IPS-20b (cell line): ENCODE measurements around the gene WNT3A.
"Not testable (repeated sequence)": the region's sequence is repeated elsewhere in the genome, so short reads cannot be mapped to it uniquely, and the experiment has no call there.

ENCODE experiments used
- H3K27ac ChIP-seq: one replicate; pipeline ENCODE4 v1.5.1; 2013; ENCODE audit warnings: low read length
- H3K27me3 ChIP-seq: 2 replicates; pipeline ENCODE4 v1.6.1; 2013; ENCODE audit warnings: mild to moderate bottlenecking, low read length, inconsistent platforms; ENCODE audit not compliant: insufficient read depth
- H3K36me3 ChIP-seq: 2 replicates; pipeline ENCODE4 v1.6.1; 2013; ENCODE audit warnings: low read depth, mild to moderate bottlenecking, inconsistent platforms, low read length, moderate library complexity; ENCODE audit not compliant: insufficient read depth
- H3K4me1 ChIP-seq: 2 replicates; pipeline ENCODE4 v1.6.1; 2013; ENCODE audit warnings: mild to moderate bottlenecking, control low read depth, inconsistent platforms, low read length, moderate library complexity; ENCODE audit not compliant: insufficient read depth
- H3K4me3 ChIP-seq: 2 replicates; pipeline ENCODE4 v1.5.1; 2013; ENCODE audit warnings: mild to moderate bottlenecking, low read length, inconsistent platforms
- H3K9ac ChIP-seq: 2 replicates; pipeline ENCODE4 v1.6.1; 2013; ENCODE audit warnings: low read depth, mild to moderate bottlenecking, inconsistent platforms, low read length, moderate library complexity
- H3K9me3 ChIP-seq: 2 replicates; pipeline ENCODE4 v1.6.1; 2013; ENCODE audit warnings: mild to moderate bottlenecking, low read depth, low read length, inconsistent platforms; ENCODE audit not compliant: insufficient read depth

WNT3A gene

DNA sequence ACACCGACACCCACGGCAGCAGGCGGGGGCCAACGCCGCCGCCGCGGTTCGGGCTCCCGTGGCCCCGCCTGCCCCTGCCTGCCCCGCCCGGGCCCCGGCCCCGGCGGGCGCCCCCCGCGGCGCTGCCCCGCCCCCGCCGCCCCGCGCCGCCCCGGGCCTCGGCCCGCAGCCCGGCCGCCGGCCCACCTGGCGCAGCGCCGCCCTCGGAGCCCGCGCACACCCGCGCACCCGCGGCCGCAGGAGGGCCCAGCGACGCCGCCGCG lies at the start of gene WNT3A:
TSS of gene WNT3A (plus strand) at position 213 of the 263 bp plus-strand sequence. CDS start 131 bp downstream, outside the sequence.
- Histone ChIP-seq H3K9me3 (no peaks in the 10 kb centered on the region; the same call in 1 of the 2 replicates), H3K36me3 (no peaks in the 10 kb centered on the region), H3K27ac (no peak within 1 kb of the TSS), H3K27me3 (peaks cover 99% of the 10 kb centered on the region), H3K4me1 (peaks cover 7% of the 10 kb centered on the region; the same call in 1 of the 2 replicates), H3K4me3 (peak within 1 kb of the TSS; percentile 51; the same call in 1 of the 2 replicates), H3K9ac (no peak within 1 kb of the TSS)

DNA sequence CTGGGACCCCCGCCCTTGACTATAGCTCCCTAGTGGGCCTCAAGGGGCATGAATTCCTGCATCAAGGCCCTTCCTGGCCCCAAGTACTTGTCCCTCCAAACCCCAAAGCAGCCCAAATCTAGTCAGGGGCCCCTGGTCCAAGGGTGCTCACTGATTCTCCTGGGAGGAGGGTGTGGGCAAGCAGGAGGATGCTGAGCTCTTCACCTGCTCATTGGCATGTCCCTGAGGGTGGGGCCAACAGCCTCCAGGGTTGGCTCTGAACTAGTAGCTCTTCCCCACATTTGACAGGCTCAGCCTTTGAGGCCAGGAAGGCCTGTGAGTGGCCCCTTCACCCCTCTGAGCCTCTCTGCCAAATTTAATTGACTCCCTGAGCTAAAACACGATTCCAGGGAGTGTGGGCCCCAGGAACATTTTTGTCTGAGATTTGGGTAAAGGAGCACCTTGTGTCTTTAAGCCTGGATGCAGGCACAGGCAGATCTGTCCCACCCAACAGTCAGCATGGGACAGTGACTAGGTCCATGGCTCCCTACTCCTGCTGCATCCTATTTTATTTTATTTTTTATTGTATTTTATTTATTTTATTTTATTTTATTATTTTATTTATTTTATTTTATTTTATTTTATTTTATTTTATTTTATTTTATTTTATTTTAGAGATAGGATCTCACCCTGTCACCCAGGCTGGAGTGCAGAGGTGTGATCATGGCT lies 48.0 kb upstream of the WNT3A start:
- Histone ChIP-seq H3K9me3 (peaks cover 12% of the 10 kb centered on the region; the same call in 1 of the 2 replicates), H3K27me3 (no peaks in the 10 kb centered on the region), H3K36me3 (no peaks in the 10 kb centered on the region), H3K9ac (no peak overlapping the region), H3K27ac (no peak overlapping the region), H3K4me1 (no peaks in the 10 kb centered on the region), H3K4me3 (no peak overlapping the region)

- H3K27me3 ChIP-seq, result no peaks in the 10 kb centered on the region
- H3K27ac ChIP-seq, result no peak overlapping the region
- no peak overlapping the region for H3K9ac ChIP-seq
- no peaks in the 10 kb centered on the region for H3K36me3 ChIP-seq
- H3K4me1 ChIP-seq, result no peaks in the 10 kb centered on the region
- no peak overlapping the region for H3K4me3 ChIP-seq
- peaks cover 9% of the 10 kb centered on the region; the same call in 1 of the 2 replicates for H3K9me3 ChIP-seq
These were observed 47.4 kb upstream of the WNT3A start for GRCh38 chr1:227959325-227959860.

DNA sequence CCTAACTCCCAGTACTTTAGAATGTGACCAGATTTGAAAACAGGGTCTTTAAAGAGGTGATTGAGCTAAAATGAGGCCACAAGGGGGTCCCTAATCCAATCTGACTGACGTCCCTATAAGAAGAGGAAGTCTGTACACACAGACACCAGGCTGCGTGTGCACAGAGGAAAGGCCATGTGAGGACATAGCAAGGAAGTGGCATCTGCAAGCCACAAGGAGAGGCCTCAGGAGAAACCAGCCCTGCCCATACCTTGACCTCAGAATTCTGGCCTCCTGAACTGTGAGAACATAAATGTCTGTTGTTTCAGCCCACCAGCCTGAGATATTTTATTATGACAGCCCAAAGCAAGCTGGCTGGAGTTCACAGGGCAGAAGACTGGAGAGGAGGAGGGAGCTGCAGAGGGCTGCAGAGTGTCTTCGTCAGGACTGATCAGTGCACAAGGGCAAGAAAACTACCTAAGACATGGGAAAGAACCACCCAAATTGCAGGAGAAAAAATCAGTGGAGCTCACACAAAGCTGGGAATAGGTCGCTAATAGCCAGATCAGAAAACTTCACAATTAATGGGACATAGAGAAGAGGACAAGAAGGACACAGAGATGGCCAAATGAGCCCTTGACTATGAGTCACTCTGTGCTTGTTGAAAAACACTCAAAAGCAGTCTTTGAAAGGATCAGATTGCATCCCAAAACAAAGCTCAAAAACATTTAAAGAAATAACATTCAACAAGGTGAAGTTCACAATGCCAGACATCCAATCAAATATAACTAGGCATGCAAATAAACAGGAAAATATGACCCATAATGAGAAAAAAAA lies 44.9 kb upstream of the WNT3A start:
- no peak overlapping the region for H3K27ac ChIP-seq
- no peak overlapping the region for H3K9ac ChIP-seq
- no peaks in the 10 kb centered on the region for H3K9me3 ChIP-seq

GRCh38 chr1:227966733-227967132 lies 40.1 kb upstream of the WNT3A start:
- H3K27me3 ChIP-seq, H3K9ac ChIP-seq, H3K9me3 ChIP-seq, H3K27ac ChIP-seq, H3K36me3 ChIP-seq, H3K4me3 ChIP-seq, H3K4me1 ChIP-seq: not testable (repeated sequence)

More for the DNA sequence above, 44.9 kb upstream of the WNT3A start:
- Histone ChIP-seq H3K4me3 (no peak overlapping the region), H3K4me1 (no peaks in the 10 kb centered on the region), H3K27me3 (no peaks in the 10 kb centered on the region), H3K36me3 (no peaks in the 10 kb centered on the region)

DNA sequence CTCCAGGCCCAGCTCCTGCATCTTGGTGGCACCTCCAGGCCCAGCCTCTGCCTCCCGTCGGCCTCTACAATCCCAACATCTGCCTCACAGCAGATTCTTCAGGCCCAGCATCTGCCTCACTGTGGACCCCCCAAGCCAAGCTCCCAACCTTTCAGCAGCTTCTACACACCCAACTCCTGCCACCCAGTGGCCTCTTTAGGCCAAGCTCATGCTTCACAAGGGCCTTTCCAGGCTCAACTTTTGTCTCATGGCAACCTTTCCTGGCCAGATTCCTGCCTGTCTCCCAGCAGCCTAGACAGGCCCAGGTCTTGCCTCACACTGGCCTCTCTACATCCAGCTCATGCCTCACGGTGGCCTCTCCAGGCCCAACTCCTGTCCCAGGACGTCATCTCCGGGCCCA lies 39.0 kb upstream of the WNT3A start:
- H3K9ac ChIP-seq, H3K27me3 ChIP-seq, H3K9me3 ChIP-seq, H3K36me3 ChIP-seq, H3K27ac ChIP-seq, H3K4me1 ChIP-seq, H3K4me3 ChIP-seq: not testable (repeated sequence)

GRCh38 chr1:227970076-227970995 lies 36.5 kb upstream of the WNT3A start:
- H3K9me3 ChIP-seq, H3K27me3 ChIP-seq, H3K4me1 ChIP-seq, H3K4me3 ChIP-seq, H3K36me3 ChIP-seq, H3K9ac ChIP-seq, H3K27ac ChIP-seq: not testable (repeated sequence)

DNA sequence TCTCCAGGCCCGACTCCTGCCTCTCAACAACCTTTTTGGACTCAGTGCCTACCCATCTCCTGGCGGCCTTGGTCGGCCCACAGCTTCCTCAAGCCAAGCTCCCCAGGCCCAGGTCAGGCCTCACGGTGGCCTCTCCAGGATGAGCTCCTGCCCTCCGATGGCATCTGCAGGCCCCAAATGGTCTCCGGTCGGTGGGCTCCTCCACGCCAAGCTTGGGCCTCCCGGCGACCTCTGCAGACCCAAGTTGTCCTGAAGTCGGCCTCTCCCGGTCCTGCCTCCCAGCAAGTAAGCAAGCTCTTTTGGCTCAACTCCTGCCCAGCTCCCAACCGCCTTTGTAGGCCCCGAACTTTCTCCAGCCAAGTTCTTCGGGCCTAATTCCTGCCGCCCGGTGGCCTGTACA lies 35.6 kb upstream of the WNT3A start:
- not testable (repeated sequence) for H3K27me3 ChIP-seq, H3K27ac ChIP-seq, H3K9ac ChIP-seq, H3K4me3 ChIP-seq, H3K9me3 ChIP-seq, H3K4me1 ChIP-seq, H3K36me3 ChIP-seq

GRCh38 chr1:227971643-227972282 lies 35.0 kb upstream of the WNT3A start:
- H3K9ac ChIP-seq, H3K36me3 ChIP-seq: not testable (repeated sequence)

GRCh38 chr1:227972283-227972679 lies 34.5 kb upstream of the WNT3A start:
- H3K27ac ChIP-seq, H3K27me3 ChIP-seq, H3K4me3 ChIP-seq, H3K9me3 ChIP-seq, H3K36me3 ChIP-seq, H3K9ac ChIP-seq, H3K4me1 ChIP-seq: not testable (repeated sequence)

More at GRCh38 chr1:227971643-227972282, 35.0 kb upstream of the WNT3A start:
- not testable (repeated sequence) for H3K9me3 ChIP-seq, H3K4me3 ChIP-seq, H3K4me1 ChIP-seq, H3K27ac ChIP-seq, H3K27me3 ChIP-seq

GRCh38 chr1:227972843-227973374 lies 33.9 kb upstream of the WNT3A start:
- not testable (repeated sequence) for H3K27ac ChIP-seq, H3K9me3 ChIP-seq, H3K4me1 ChIP-seq, H3K27me3 ChIP-seq, H3K36me3 ChIP-seq, H3K9ac ChIP-seq, H3K4me3 ChIP-seq
